ENCODE measurements around the gene SPATA31A6.
"Not testable (repeated sequence)": the region's sequence is repeated elsewhere in the genome, so short reads cannot be mapped to it uniquely, and the experiment has no call there.

SPATA31A6 gene

DNA sequence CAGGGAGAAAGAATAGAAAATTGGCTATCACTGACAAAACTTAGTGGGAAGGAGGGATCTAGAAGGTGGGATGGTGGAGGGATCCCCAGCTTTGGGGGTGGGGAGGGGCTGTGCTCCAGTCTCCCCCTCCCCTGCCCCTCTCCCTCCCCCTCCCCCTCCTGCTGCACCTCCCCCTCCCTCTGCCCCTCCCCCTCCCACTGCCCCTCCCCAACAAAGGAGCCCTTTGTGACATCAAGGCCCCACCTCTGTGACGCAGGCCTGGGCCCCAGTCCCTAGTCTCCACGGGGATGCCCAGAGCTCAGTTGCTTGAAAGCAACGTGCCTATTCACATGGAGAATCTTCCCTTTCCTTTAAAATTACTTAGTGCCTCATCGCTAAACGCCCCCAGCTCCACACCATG lies at the start of gene SPATA31A6:
SPATA31A6 (plus strand) TSS at position 301 of the 400 bp plus-strand sequence; CDS start at position 330, 29 bp downstream.
- H3K9me3 ChIP-seq; H3K27me3 ChIP-seq; H3K27ac ChIP-seq; intact Hi-C loops (cut with DNase I; ENCODE audit: low total_unique reads); DNase-seq; H3K4me3 ChIP-seq; H3K4me1 ChIP-seq; H3K36me3 ChIP-seq: not testable (repeated sequence)

GRCh38 chr9:42160299-42160698 lies 23.2 kb upstream of the SPATA31A6 start:
- H3K27me3 ChIP-seq; intact Hi-C loops (cut with DNase I; ENCODE audit: low total_unique reads); H3K9me3 ChIP-seq; H3K27ac ChIP-seq; H3K36me3 ChIP-seq; H3K4me3 ChIP-seq; H3K4me1 ChIP-seq; DNase-seq: not testable (repeated sequence)

DNA sequence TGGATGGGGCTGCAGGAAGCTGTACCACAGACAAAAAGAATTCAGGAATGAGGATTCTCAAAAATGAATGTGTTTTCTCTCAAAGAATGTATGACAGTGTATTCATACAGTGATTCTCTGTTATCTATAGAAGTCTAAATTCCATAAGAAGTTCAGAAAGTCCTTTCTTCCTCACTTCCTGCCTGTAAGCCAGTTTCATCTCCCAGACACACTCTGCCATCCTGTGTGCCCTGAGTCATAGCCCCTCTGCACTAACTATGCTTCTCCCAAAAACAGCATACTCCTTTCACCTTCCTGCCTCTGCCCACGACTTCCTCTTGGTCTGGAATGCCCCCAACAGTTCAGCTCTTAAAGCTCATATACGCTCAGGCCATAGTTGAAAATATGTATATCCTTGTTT lies 36.4 kb downstream of the SPATA31A6 start:
- H3K9me3 ChIP-seq; DNase-seq; intact Hi-C loops (cut with DNase I; ENCODE audit: low total_unique reads); H3K27me3 ChIP-seq; H3K4me3 ChIP-seq; H3K27ac ChIP-seq; H3K36me3 ChIP-seq; H3K4me1 ChIP-seq: not testable (repeated sequence)

DNA sequence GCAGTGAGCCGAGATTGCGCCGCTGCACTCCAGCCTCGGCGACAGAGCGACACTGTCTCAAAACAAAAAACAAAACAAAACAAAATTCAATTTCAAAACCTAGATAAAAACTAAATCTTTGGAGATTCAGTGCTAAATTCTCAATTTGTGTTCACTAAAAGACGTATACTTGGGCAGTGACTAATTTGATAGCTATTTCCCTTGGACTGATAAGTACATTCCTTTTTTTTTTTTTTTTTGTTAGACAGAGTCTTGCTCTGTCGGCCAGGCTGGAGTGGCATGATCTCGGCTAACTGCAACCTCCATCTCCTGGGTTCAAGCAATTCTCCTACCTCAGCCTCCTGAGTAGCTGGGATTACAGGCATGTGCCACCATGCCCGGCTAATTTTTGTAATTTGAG lies 39.8 kb downstream of the SPATA31A6 start:
- intact Hi-C loops (cut with DNase I; ENCODE audit: low total_unique reads); H3K4me1 ChIP-seq; H3K27me3 ChIP-seq; H3K4me3 ChIP-seq; DNase-seq; H3K36me3 ChIP-seq; H3K9me3 ChIP-seq; H3K27ac ChIP-seq: not testable (repeated sequence)

- H3K9me3 ChIP-seq; H3K4me3 ChIP-seq; DNase-seq; H3K4me1 ChIP-seq; H3K36me3 ChIP-seq; H3K27ac ChIP-seq; intact Hi-C loops (cut with DNase I; ENCODE audit: low total_unique reads); H3K27me3 ChIP-seq: not testable (repeated sequence)
These were observed 49.6 kb downstream of the SPATA31A6 start for GRCh38 chr9:42233031-42233430.

GRCh38 chr9:42234610-42235009 lies 51.2 kb downstream of the SPATA31A6 start:
- H3K4me3 ChIP-seq; intact Hi-C loops (cut with DNase I; ENCODE audit: low total_unique reads); H3K27ac ChIP-seq; H3K9me3 ChIP-seq; H3K27me3 ChIP-seq; DNase-seq; H3K36me3 ChIP-seq: not testable (repeated sequence)
- peaks cover 0 to 12% (median 4%) of the 10 kb centered on the region in 4 donors for H3K4me1 ChIP-seq

DNA sequence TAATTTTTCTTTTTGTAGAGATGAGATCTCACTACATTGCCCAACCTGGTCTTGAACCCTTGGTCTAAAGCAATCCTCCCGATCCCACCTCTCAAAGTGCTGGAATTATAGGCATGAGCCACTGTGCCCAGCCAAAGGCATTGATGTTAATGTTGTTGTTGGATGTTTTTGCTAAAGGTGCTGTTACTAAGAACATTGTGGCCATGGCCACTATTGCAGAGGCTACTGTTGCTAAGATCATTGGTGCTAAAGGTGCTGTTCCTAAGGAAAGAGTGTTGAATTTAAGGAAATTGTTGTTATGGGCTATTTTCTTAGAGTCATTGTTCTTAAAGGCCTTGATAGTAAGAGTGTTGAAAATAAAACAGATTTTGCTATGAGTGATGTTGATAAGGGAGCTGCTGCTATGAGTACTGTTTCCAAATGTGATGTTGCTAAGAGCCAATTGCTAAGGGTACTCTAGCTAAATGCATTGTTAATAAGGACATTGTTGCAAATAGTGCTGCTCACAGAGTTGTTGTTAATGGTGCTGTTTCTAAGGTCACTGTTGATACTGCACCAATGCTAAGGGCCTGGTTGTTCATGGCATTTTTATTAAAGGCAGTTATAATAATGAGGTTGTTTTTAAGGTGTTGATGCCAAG lies 52.0 kb downstream of the SPATA31A6 start:
- H3K4me3 ChIP-seq; H3K36me3 ChIP-seq; intact Hi-C loops (cut with DNase I; ENCODE audit: low total_unique reads); H3K27ac ChIP-seq; DNase-seq; H3K9me3 ChIP-seq; H3K27me3 ChIP-seq: not testable (repeated sequence)
- H3K4me1 ChIP-seq, result peaks cover 0 to 20% (median 7%) of the 10 kb centered on the region in 4 donors

- DNase-seq; H3K27me3 ChIP-seq; H3K4me3 ChIP-seq; intact Hi-C loops (cut with DNase I; ENCODE audit: low total_unique reads); H3K27ac ChIP-seq; H3K9me3 ChIP-seq; H3K36me3 ChIP-seq: not testable (repeated sequence)
- H3K4me1 ChIP-seq, result peaks cover 0 to 24% (median 7%) of the 10 kb centered on the region in 4 donors
These were observed 52.6 kb downstream of the SPATA31A6 start for GRCh38 chr9:42236097-42236496.

- peaks cover 0 to 21% (median 7%) of the 10 kb centered on the region in 4 donors for H3K4me1 ChIP-seq
- H3K4me3 ChIP-seq; intact Hi-C loops (cut with DNase I; ENCODE audit: low total_unique reads); H3K9me3 ChIP-seq; DNase-seq; H3K27me3 ChIP-seq; H3K27ac ChIP-seq; H3K36me3 ChIP-seq: not testable (repeated sequence)
These were observed 53.9 kb downstream of the SPATA31A6 start for GRCh38 chr9:42237381-42237780.

DNA sequence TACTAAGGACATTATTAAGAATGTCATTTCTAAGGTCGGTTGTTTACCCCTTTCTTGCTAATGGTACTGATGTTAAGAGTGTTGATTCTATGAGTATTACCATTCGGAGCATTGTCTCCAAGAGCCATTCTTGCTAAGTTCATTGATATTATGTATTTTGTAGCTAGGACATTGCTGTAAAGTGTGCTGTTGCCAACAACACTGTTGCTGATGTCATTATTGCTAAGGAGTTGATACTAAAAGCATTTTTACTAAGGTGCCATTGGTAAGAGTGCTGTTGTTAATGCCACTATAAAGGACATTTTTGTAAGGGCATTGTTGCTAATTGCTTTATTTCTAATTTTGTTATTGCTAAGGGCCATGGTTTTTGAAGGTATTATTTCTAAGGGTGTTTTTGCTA lies 55.4 kb downstream of the SPATA31A6 start:
- H3K27me3 ChIP-seq; intact Hi-C loops (cut with DNase I; ENCODE audit: low total_unique reads); H3K27ac ChIP-seq; DNase-seq; H3K9me3 ChIP-seq; H3K36me3 ChIP-seq; H3K4me3 ChIP-seq: not testable (repeated sequence)
- peaks cover 0 to 20% (median 7%) of the 10 kb centered on the region in 4 donors for H3K4me1 ChIP-seq

Measured in tibial artery (tissue), 4 donors.